H9 (cell line): ENCODE results near the gene STK10. TPM values are rescaled to one million over a fixed set of nuclear protein-coding genes. Genes with fewer than 3 reads are reported as not detected.

Experiments
- DNase-seq: peaks from one replicate; pipeline ENCODE4 v3.0.0-alpha.2; 2017
- H2AFZ ChIP-seq: one replicate; pipeline ENCODE4 v1.6.1; 2013; ENCODE audit warnings: mild to moderate bottlenecking, low read length, control low read depth, moderate library complexity
- H2AK5ac ChIP-seq: 2 replicates; pipeline ENCODE4 v1.6.1; 2013; ENCODE audit warnings: low read length, control low read depth, mixed read lengths; ENCODE audit not compliant: insufficient read length
- H2BK120ac ChIP-seq: one replicate; pipeline ENCODE4 v1.6.1; 2013; ENCODE audit warnings: low read depth, mild to moderate bottlenecking, low read length, control low read depth, inconsistent platforms; ENCODE audit not compliant: poor library complexity, severe bottlenecking
- H2BK12ac ChIP-seq: 2 replicates; pipeline ENCODE4 v1.6.1; 2013; ENCODE audit warnings: low read length, control low read depth, mixed read lengths, low read depth; ENCODE audit not compliant: insufficient read length
- H2BK15ac ChIP-seq: 2 replicates; pipeline ENCODE4 v1.6.1; 2013; ENCODE audit warnings: low read depth, low read length, control low read depth
- H2BK20ac ChIP-seq: one replicate; pipeline ENCODE4 v1.6.1; 2013; ENCODE audit warnings: low read depth, mild to moderate bottlenecking, low read length, control low read depth, inconsistent platforms; ENCODE audit not compliant: poor library complexity, severe bottlenecking
- H2BK5ac ChIP-seq: 2 replicates; pipeline ENCODE4 v1.6.1; 2013; ENCODE audit warnings: low read length, control low read depth, mixed read lengths; ENCODE audit not compliant: insufficient read length
- H3K14ac ChIP-seq: 2 replicates; pipeline ENCODE4 v1.6.1; 2013; ENCODE audit warnings: low read length, control low read depth; ENCODE audit not compliant: insufficient read depth
- H3K18ac ChIP-seq: 2 replicates; pipeline ENCODE4 v1.6.1; 2013; ENCODE audit warnings: low read depth, mild to moderate bottlenecking, mixed read lengths, low read length, control low read depth; ENCODE audit not compliant: insufficient read length
- H3K23ac ChIP-seq: 2 replicates; pipeline ENCODE4 v1.6.1; 2013; ENCODE audit warnings: low read length, control low read depth, mixed read lengths, low read depth; ENCODE audit not compliant: insufficient read length
- H3K23me2 ChIP-seq: 2 replicates; pipeline ENCODE4 v1.6.1; 2013; ENCODE audit warnings: low read depth, mild to moderate bottlenecking, mixed read lengths, low read length, control low read depth; ENCODE audit not compliant: insufficient read length, poor library complexity, severe bottlenecking
- H3K27ac ChIP-seq: 2 replicates; pipeline ENCODE4 v1.5.1; 2013; ENCODE audit warnings: low read length, control low read depth, mixed read lengths, low read depth; ENCODE audit not compliant: insufficient read length
- H3K27me3 ChIP-seq: 2 replicates; pipeline ENCODE4 v1.6.1; 2013; ENCODE audit warnings: low read length, control low read depth, inconsistent platforms; ENCODE audit not compliant: insufficient read depth
- H3K4ac ChIP-seq: 2 replicates; pipeline ENCODE4 v1.6.1; 2013; ENCODE audit warnings: low read depth, mild to moderate bottlenecking, control low read depth, inconsistent platforms, low read length, moderate library complexity
- H3K4me1 ChIP-seq: 2 replicates; pipeline ENCODE4 v1.6.1; 2013; ENCODE audit warnings: low read length, control low read depth, inconsistent platforms; ENCODE audit not compliant: insufficient read depth
- H3K4me2 ChIP-seq: 2 replicates; pipeline ENCODE4 v1.6.1; 2013; ENCODE audit warnings: low read length, control low read depth, mixed read lengths; ENCODE audit not compliant: insufficient read length, insufficient read depth
- H3K56ac ChIP-seq: 2 replicates; pipeline ENCODE4 v1.6.1; 2013; ENCODE audit warnings: low read depth, mild to moderate bottlenecking, mixed read lengths, low read length, control low read depth; ENCODE audit not compliant: insufficient read length
- H3K79me1 ChIP-seq: 2 replicates; pipeline ENCODE4 v1.6.1; 2013; ENCODE audit warnings: low read depth, mild to moderate bottlenecking, moderate library complexity, low read length, control low read depth, inconsistent platforms; ENCODE audit not compliant: insufficient read depth, poor library complexity, severe bottlenecking
- H3K79me2 ChIP-seq: 2 replicates; pipeline ENCODE4 v1.6.1; 2013; ENCODE audit warnings: low read length, control low read depth, inconsistent platforms; ENCODE audit not compliant: insufficient read depth
- H3K9ac ChIP-seq: 2 replicates; pipeline ENCODE4 v1.6.1; 2013; ENCODE audit warnings: low read length, control low read depth, mixed read lengths; ENCODE audit not compliant: insufficient read length; ENCODE audit errors: extremely low read depth
- H3K9me3 ChIP-seq: one replicate; pipeline ENCODE4 v1.6.1; 2013; ENCODE audit warnings: low read depth, low read length, inconsistent platforms; ENCODE audit not compliant: control insufficient read depth
- H3T11ph ChIP-seq: one replicate; pipeline ENCODE4 v1.6.1; 2013; ENCODE audit warnings: mild to moderate bottlenecking, low read length, control low read depth, inconsistent platforms
- H4K20me1 ChIP-seq: one replicate; pipeline ENCODE4 v1.6.1; 2013; ENCODE audit not compliant: control insufficient read depth, insufficient read length, insufficient read depth
- H4K5ac ChIP-seq: 2 replicates; pipeline ENCODE4 v1.6.1; 2013; ENCODE audit warnings: low read depth, mild to moderate bottlenecking, mixed read lengths, low read length, control low read depth; ENCODE audit not compliant: insufficient read length
- H4K8ac ChIP-seq: replicated peaks from 2 replicates; pipeline ENCODE4 v1.6.1; 2013; ENCODE audit warnings: low read length, control low read depth, mixed read lengths, low read depth; ENCODE audit not compliant: insufficient read length
- H4K91ac ChIP-seq: 2 replicates; pipeline ENCODE4 v1.6.1; 2013; ENCODE audit warnings: low read depth, mild to moderate bottlenecking, moderate library complexity, mixed read lengths, low read length, control low read depth; ENCODE audit not compliant: insufficient read length
- H3K27ac Mint-ChIP-seq, 3 experiments: 2 replicates in 2 of 3; 3 replicates in 1 of 3; pipeline ENCODE4 v1.8.0; 2020 to 2021; ENCODE audit warnings: mixed read lengths in 3 of 3, mild to moderate bottlenecking in 1 of 3, moderate library complexity in 1 of 3
- H3K27me3 Mint-ChIP-seq: 2 replicates; pipeline ENCODE4 v1.8.0; 2021; ENCODE audit warnings: low read depth, mild to moderate bottlenecking, moderate library complexity, mixed read lengths
- H3K36me3 Mint-ChIP-seq, 3 experiments: 2 replicates in 2 of 3; 3 replicates in 1 of 3; pipeline ENCODE4 v1.8.0; 2020 to 2021; ENCODE audit warnings: low read depth in 3 of 3, mixed read lengths in 3 of 3; ENCODE audit not compliant: insufficient read depth in 1 of 3
- H3K4me1 Mint-ChIP-seq, 2 experiments: 2 replicates each; pipeline ENCODE4 v1.8.0; 2020; ENCODE audit warnings: mixed read lengths in 2 of 2
- H3K4me3 Mint-ChIP-seq, 2 experiments: 2 replicates in 1 of 2; 3 replicates in 1 of 2; pipeline ENCODE4 v1.8.0; 2020 to 2021; ENCODE audit warnings: mild to moderate bottlenecking in 2 of 2, mixed read lengths in 2 of 2, moderate library complexity in 1 of 2
- H3K9me3 Mint-ChIP-seq, 2 experiments: 2 replicates in 1 of 2; 3 replicates in 1 of 2; pipeline ENCODE4 v1.8.0; 2020; ENCODE audit warnings: mild to moderate bottlenecking in 2 of 2, mixed read lengths in 2 of 2, moderate library complexity in 1 of 2
- CTCF ChIP-seq: fragments of 200-600 bp; sonication (generic); conservative IDR thresholded peaks from 3 replicates; pipeline ENCODE4 v1.8.0; 2021; ENCODE audit warnings: antibody characterized with exemption, mild to moderate bottlenecking
- WGBS: extraction: QIAGEN DNeasy Blood & Tissue Kit; methylation state at CpG from one replicate; pipeline ENCODE4 v1.1.7; 2013; ENCODE audit warnings: missing lambda C conversion rate, low lambda C conversion rate, mixed read lengths; ENCODE audit not compliant: insufficient read length; ENCODE audit errors: extremely low coverage; 5-methylcytosine and 5-hydroxymethylcytosine counted together
- total RNA-seq: library from RNA; stranded (reverse); gene quantifications from 2 replicates; pipeline ENCODE4 v1.2.1, GENCODE V29; 2021

The STK10 gene
- total RNA-seq, 1 experiment from 2014 or later = 14.6 TPM

DNA sequence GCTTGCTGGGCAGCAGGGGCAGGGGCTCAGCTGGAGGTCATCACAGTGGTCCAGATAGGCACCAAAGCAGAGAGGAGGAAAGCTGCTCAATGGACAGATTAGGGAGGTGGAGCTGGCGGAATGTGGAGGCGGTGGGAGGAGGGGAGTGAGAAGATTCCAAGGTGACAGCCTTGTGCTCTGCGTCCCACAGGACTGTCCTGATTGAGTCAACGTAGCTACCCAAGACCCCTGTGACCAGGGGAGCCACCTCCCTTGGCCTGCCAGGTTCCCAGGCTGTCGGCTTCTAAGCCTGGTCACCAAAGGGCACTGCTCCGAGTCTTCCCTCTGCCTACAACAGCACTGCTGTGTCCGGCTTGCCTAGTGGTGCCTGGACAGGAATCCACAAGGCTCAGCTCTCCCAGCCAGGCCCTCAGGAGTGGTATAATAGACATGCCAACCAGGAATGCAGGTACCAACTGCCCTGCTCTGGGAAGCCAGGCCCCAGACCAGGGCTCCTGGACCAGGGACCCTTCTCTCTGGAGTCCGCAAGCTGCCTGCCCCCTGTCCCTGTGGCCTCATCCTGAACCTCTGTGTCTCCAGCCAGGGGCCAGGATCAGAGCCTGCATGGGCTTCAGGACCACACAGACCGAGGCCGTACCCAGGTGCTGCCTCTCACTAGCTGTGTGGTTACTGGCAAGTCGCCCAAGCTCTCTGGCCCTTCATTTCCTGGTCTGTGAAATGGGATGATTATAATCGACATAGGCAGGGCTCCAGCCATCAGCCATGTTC, 67.9 kb downstream of the STK10 start:
- Mint-ChIP-seq H3K4me1 (peaks cover 0 to 3% of the 10 kb centered on the region in 2 experiments; a peak in 2 of 4 replicates), H3K27me3 (no peaks in the 10 kb centered on the region), H3K27ac (no peak overlapping the region), H3K4me3 (no peak overlapping the region), H3K9me3 (no peaks in the 10 kb centered on the region), H3K36me3 (peaks cover 6 to 11% (median 7%) of the 10 kb centered on the region in 3 experiments; a peak in 5 of 7 replicates)
- Histone ChIP-seq H3K14ac (no peak overlapping the region), H2BK15ac (no peak overlapping the region), H3K4me2 (no peak overlapping the region), H4K91ac (no peak overlapping the region), H3K27me3 (no peaks in the 10 kb centered on the region; the same call in 1 of the 2 replicates), H3K9ac (no peak overlapping the region), H3K23me2 (no peaks in the 10 kb centered on the region), H2BK12ac (no peak overlapping the region), H4K5ac (no peak overlapping the region), H3K18ac (no peak overlapping the region), H3K9me3 (no peaks in the 10 kb centered on the region), H2BK20ac (no peak overlapping the region), H3K23ac (no peak overlapping the region), H3K4ac (no peak overlapping the region), H3K4me1 (no peaks in the 10 kb centered on the region), H4K8ac (no peak overlapping the region), H3K79me2 (0 out of 2 replicates have a peak, but pooled peaks cover 2% of the 10 kb centered on the region), H3K27ac (no peak overlapping the region), H3K79me1 (no peaks in the 10 kb centered on the region), H4K20me1 (no peaks in the 10 kb centered on the region), H2AK5ac (no peak overlapping the region), H2BK5ac (no peak overlapping the region), H3K56ac (no peak overlapping the region), H2BK120ac (no peak overlapping the region), H2AFZ (no peak overlapping the region), H3T11ph (no peak overlapping the region)
- no CpG with 5 or more reads among the region's 12 CpGs for WGBS
- no peak for DNase-seq
- no peak for TF ChIP-seq CTCF
